ENCODE measurements around the gene SOX3. TPM values are rescaled to one million over a fixed set of nuclear protein-coding genes. Genes with fewer than 3 reads are reported as not detected.

The SOX3 gene
- polyA plus RNA-seq, result not detected

GRCh38 chrX:140504371-140505324 is at the start of gene SOX3:
TSS of gene SOX3 (minus strand) at chrX:140505069. CDS start at chrX:140505060, 9 bp downstream.
- WGBS, 3 donors, result 2 to 38% (median 6%) methylated on average over 62 to 87 of the region's 87 CpGs
- H3K27ac ChIP-seq (ENCODE audit: low read depth, low read length), result no peak within 1 kb of the TSS

- H3K27ac ChIP-seq (ENCODE audit: low read depth, low read length), result no peak overlapping the region
- WGBS, 3 donors, result 69 to 93% (median 85%) methylated on average over 1 of the region's 1 CpG
Measured at GRCh38 chrX:140548985-140549384, 44.1 kb upstream of the SOX3 start.

- WGBS, 3 donors, result 33 to 60% (median 47%) methylated on average over 4 to 5 of the region's 5 CpGs
Measured at GRCh38 chrX:140526171-140526570, 21.3 kb upstream of the SOX3 start.

GRCh38 chrX:140525448-140525847 is 20.6 kb upstream of the SOX3 start:
- no peak overlapping the region for H3K27ac ChIP-seq (ENCODE audit: low read depth, low read length)
- WGBS, 3 donors, result 21 to 44% (median 26%) methylated on average over 2 of the region's 2 CpGs

More at GRCh38 chrX:140526171-140526570, 21.3 kb upstream of the SOX3 start:
- no peak overlapping the region for H3K27ac ChIP-seq (ENCODE audit: low read depth, low read length)

- WGBS, 3 donors, result 32 to 63% (median 35%) methylated on average over 2 of the region's 2 CpGs
- H3K27ac ChIP-seq (ENCODE audit: low read depth, low read length), result no peak overlapping the region
Measured at GRCh38 chrX:140524556-140524955, 19.7 kb upstream of the SOX3 start.

- no peak overlapping the region for H3K27ac ChIP-seq (ENCODE audit: low read depth, low read length)
- WGBS, 3 donors, result 48 to 60% (median 48%) methylated on average over 5 of the region's 5 CpGs
Measured at GRCh38 chrX:140521393-140521792, 16.5 kb upstream of the SOX3 start.

GRCh38 chrX:140514554-140514953 is 9.7 kb upstream of the SOX3 start:
- H3K27ac ChIP-seq (ENCODE audit: low read depth, low read length), result no peak overlapping the region
- WGBS, 3 donors, result 65 to 89% (median 85%) methylated on average over 1 of the region's 1 CpG

- WGBS, 3 donors, result 2 to 33% (median 8%) methylated on average over 32 to 42 of the region's 42 CpGs
- H3K27ac ChIP-seq (ENCODE audit: low read depth, low read length), result no peak overlapping the region
Measured at GRCh38 chrX:140510895-140511295, 6.0 kb upstream of the SOX3 start.

- no peak overlapping the region for H3K27ac ChIP-seq (ENCODE audit: low read depth, low read length)
- WGBS, 3 donors, result 4 to 27% (median 9%) methylated on average over 12 of the region's 12 CpGs
Measured at GRCh38 chrX:140510306-140510676, 5.4 kb upstream of the SOX3 start.

GRCh38 chrX:140509468-140510305 is 4.8 kb upstream of the SOX3 start:
- 3 to 26% (median 7%) methylated on average over 25 to 30 of the region's 30 CpGs for WGBS, 3 donors
- no peak overlapping the region for H3K27ac ChIP-seq (ENCODE audit: low read depth, low read length)

- H3K27ac ChIP-seq (ENCODE audit: low read depth, low read length), result no peak overlapping the region
- 10 to 32% (median 12%) methylated on average over 15 to 16 of the region's 16 CpGs for WGBS, 3 donors
Measured at GRCh38 chrX:140508958-140509357, 4.1 kb upstream of the SOX3 start.

- WGBS, 3 donors, result 1 to 16% (median 5%) methylated on average over 21 to 23 of the region's 23 CpGs
- no peak overlapping the region for H3K27ac ChIP-seq (ENCODE audit: low read depth, low read length)
Measured at GRCh38 chrX:140507982-140508305, 3.1 kb upstream of the SOX3 start.

GRCh38 chrX:140507223-140507981 is 2.5 kb upstream of the SOX3 start:
- H3K27ac ChIP-seq (ENCODE audit: low read depth, low read length), result no peak overlapping the region
- WGBS, 3 donors, result 2 to 23% (median 5%) methylated on average over 31 to 36 of the region's 36 CpGs

- no peak overlapping the region for H3K27ac ChIP-seq (ENCODE audit: low read depth, low read length)
- WGBS, 3 donors, result 1 to 26% (median 3%) methylated on average over 35 to 63 of the region's 63 CpGs
Measured at GRCh38 chrX:140505421-140506337, 810 bp upstream of the SOX3 start.

- H3K27ac ChIP-seq (ENCODE audit: low read depth, low read length), result no peak overlapping the region
- WGBS, 3 donors, result 2 to 24% (median 2%) methylated on average over 13 to 82 of the region's 92 CpGs
Measured at GRCh38 chrX:140503714-140504351, 1.0 kb downstream of the SOX3 start.

GRCh38 chrX:140503238-140503601 is 1.6 kb downstream of the SOX3 start:
- WGBS, 3 donors, result 4 to 37% (median 7%) methylated on average over 14 of the region's 14 CpGs
- H3K27ac ChIP-seq (ENCODE audit: low read depth, low read length), result no peak overlapping the region

- no peak overlapping the region for H3K27ac ChIP-seq (ENCODE audit: low read depth, low read length)
- WGBS, 3 donors, result 3 to 35% (median 4%) methylated on average over 40 of the region's 40 CpGs
Measured at GRCh38 chrX:140502491-140503237, 2.2 kb downstream of the SOX3 start.
